HG02610 (cell line): ENCODE data around the gene TRMT11.

Experiments used
- ATAC-seq: cut with Tn5 transposase; IDR thresholded peaks from one replicate; pipeline ENCODE4 v1.9.1; 2021; ENCODE audit warnings: mild to moderate bottlenecking, moderate library complexity; ENCODE audit not compliant: unreplicated experiment

Gene TRMT11

DNA sequence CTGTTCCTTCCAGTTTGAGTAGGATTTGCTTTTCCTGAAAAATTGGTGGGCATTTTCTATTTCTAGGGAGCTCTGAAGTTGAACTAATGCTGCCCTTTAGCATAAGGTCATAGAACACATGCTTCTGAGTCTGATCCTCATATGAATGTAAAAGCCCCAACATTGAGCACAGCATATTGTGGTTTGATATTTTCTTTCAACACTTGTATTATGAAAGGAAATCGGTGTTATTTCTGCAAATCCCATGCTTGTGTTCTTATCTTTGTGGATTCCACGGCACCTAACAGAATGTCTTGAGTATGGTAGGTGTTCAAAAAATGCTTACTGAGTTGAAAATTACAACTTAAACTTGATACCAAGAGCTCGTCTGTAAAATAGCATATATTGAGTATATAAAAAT, 85.8 kb downstream of the TRMT11 start:
- ATAC-seq: no peak

DNA sequence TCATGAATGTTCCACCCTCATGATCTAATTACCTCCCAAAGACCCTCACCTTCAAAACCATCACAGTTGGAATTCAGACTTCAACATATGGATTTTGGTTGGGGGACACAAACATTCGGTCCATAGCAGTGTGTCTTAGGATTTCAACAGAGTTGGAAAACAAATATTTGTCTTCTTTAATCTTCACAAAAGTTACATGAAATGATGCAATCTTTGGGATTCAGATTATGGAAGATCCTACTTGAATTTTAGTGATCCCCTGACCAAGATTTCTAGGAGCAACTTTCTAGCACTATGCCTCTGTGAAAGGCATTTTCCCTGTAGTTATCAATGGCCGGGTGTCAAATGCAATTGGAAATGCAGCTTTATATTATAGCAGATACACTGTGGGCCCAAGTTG, 86.5 kb downstream of the TRMT11 start:
- no peak for ATAC-seq

DNA sequence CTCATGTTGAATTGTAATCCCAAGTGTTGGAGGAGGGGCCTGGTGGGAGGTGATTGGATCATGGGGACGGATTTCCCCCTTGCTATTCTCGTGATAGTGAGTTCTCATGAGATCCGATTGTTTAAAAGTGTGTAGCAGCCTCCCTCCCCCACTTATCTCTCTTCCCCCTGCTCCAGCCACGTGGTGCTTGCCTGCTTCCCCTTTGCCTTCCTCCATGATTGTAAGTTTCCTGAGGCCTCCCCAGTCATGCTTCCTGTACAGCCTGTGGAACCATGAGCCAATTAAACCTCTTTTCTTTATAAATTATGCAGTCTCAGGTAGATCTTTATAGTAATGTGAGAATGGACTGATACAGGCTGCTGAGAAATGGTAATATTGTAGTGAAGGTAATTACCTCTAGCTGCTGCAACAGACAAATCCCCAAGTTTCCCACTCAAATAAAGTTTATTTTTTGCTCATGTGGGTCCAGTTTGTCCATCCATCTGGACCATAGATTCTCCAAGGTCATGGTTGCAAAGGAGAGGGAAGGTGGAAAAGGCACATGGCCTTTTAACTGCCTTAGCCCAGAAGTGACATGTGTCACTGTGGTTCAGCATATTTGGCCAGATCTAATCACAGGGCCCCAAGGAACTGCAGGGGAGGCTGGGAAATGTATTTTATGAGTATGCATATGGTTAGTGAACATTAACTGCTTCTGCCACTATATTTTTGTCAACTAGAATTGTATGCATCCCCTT, 89.2 kb downstream of the TRMT11 start:
- no peak for ATAC-seq

DNA sequence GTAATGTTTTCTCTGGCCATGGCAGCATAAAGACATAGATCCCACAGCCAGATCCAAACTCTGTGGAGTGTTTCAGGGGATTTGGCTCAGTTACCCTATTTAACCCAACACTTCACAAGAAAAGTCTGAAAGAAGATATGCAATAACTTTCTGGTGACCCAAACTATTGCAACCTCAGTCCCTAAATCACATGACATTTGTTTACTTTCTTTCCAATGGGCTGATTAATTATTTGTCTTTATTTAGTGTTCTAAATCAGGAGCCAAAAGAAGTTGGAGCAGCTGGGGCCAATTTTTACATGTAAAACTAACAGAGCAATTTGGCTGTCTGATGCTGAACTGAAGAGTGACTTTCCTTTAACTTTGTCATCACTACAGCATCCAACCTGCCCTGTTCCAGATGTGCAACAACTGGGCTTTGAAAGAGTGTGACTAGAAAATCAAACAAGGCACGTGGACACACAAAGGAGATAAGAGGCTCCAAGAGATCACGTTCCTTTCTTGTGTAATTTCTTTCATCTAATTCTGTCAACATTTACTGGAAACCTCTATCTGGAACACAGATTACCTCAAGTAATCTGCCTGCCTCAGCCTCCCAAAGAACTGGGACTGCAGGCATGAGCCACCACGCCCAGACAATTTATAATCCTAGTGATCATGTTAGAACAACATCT, 90.8 kb downstream of the TRMT11 start:
- no peak for ATAC-seq

DNA sequence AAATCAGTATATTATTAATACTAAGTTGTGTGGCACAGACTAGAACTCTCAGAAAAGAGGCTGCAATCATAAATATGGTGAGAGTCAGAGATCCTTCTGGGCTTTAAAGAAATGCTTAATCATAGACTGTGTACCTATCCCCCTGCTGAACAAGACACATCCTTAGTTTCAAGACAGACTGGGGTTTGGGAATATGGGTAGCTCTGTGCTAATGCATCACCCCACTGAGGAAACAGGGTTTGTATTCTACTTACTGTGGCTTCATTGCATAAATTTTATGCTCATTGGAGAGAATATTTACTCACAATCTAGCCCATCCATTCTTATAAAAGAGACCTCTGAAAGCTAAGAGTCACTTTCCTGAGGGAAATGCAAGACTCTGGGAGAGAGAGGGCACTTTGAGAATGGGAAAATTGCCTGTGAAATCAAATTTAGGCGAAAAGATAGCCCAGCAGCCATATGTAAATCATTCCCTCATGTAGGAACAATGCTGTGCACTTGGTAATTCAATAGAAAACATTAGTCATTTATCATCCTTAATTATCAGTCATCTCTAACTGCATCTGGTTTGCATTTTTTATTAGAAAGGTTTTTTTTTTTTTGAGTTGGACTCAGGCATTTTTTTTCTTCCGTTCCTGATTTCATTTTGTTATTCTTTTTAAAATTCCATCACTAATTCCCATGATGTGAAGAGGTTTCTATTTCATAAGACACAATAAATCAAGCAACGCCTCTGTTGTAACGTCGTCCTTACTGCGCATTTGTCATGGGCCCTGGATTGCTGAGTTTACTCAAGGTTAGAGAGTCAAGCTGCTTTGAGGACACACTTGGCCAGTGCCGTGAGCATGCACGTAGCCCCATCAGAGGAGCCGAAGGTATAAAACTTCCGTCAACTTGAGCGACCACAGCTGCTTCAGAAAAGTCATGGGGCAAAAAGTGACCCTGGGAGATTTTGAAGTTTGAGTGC, 91.8 kb downstream of the TRMT11 start:
- no peak for ATAC-seq

DNA sequence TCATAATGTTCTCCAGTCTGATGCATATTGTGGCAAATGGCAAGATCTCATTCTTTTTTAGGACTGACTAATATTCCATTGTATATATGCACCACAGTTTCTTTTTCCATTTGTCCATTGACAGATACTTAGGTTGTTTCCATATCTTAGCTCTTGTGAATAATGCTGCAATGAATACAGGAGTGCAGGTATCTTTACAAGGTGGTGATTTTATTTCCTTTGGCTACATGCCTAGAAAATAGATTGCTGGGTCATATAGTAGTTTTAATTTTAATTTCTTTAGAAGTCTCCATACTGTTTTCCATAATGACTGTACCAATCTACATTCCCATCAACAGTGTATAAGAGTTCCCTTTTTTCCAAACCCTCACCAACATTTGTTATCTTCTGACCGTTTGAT, 97.5 kb downstream of the TRMT11 start:
- no peak for ATAC-seq

DNA sequence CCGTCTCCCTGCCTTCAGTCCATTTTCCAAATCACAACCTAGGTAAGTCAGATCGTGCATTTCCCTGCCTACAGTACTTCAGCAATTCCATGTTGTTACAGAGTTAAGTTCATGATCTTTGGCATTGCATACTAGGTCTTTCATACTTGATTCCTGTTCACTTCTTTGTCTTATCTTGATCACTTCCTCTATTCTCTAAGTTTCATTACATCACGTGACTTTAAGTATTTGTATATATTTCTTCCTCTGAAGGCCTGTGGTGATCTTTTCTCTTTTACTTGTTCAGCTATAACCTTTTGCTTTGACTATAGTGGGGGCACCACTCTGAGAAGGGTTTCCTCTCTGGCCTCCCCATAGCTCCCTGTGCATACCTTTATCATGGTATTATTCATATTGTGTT, 100.2 kb downstream of the TRMT11 start:
- ATAC-seq: peak; percentile 57
